DND-41 (cell line): Measurements from ENCODE around the gene BMF.

Source experiments
- EZH2 ChIP-seq: IDR thresholded peaks from 3 replicates; pipeline ENCODE4 v1.6.1; 2012; ENCODE audit warnings: borderline replicate concordance, low read depth, mild to moderate bottlenecking, moderate library complexity, low read length, inconsistent platforms; ENCODE audit not compliant: severe bottlenecking
- TF ChIP-seq, protein P1 (sequence below): IDR thresholded peaks from 2 replicates; pipeline ENCODE4 v1.5.1; 2012; ENCODE audit warnings: borderline replicate concordance, low read length, moderate library complexity, mild to moderate bottlenecking; ENCODE audit not compliant: poor library complexity, severe bottlenecking; ENCODE audit errors: extremely low read depth

DNA sequence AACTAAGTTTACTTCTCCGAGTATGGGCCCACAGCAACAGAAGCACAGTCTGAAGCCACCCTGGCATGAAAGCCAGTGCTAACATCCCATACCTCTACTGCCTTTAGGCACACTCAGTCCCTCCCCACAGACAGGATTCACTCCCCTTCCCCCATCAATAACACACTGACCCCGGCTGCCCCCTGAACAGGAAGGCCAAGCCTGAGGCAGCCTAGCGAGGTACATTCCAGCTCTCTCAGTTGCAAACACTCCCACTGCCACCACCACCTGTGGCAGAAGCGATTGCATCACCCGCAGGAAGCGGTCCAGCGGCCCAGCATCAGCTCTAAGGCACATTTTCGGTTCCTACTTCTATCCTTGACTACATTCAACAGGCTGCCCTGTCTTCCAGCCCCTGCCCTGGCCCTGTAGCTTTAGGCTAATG lies 7.0 kb upstream of the BMF start:
- TF ChIP-seq, protein P1, sequence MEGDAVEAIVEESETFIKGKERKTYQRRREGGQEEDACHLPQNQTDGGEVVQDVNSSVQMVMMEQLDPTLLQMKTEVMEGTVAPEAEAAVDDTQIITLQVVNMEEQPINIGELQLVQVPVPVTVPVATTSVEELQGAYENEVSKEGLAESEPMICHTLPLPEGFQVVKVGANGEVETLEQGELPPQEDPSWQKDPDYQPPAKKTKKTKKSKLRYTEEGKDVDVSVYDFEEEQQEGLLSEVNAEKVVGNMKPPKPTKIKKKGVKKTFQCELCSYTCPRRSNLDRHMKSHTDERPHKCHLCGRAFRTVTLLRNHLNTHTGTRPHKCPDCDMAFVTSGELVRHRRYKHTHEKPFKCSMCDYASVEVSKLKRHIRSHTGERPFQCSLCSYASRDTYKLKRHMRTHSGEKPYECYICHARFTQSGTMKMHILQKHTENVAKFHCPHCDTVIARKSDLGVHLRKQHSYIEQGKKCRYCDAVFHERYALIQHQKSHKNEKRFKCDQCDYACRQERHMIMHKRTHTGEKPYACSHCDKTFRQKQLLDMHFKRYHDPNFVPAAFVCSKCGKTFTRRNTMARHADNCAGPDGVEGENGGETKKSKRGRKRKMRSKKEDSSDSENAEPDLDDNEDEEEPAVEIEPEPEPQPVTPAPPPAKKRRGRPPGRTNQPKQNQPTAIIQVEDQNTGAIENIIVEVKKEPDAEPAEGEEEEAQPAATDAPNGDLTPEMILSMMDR = no peak
- no peak for TF ChIP-seq EZH2
